ENCODE results near the gene HMGN3. TPM values are rescaled to one million over a fixed set of nuclear protein-coding genes. Genes with fewer than 3 reads are reported as not detected.

Gene HMGN3
- total RNA-seq, 2 donors from 2014 or later: 40.0 to 46.3 TPM

- no peaks in the 10 kb centered on the region for H3K36me3 ChIP-seq
- H3K27ac ChIP-seq: no peak overlapping the region
- no peak for DNase-seq (ENCODE audit: low spot score)
- peaks cover 0 to 4% of the 10 kb centered on the region in 2 donors for H3K4me1 ChIP-seq (ENCODE audit: control insufficient read depth in 1 of 2, low read depth in 2 of 2)
- ATAC-seq (ENCODE audit: insufficient number of reproducible peaks, low FRiP score, low read depth): no peak
- H3K27me3 ChIP-seq (replicated peaks; ENCODE audit: insufficient read depth): no peaks in the 10 kb centered on the region
- H3K9me3 ChIP-seq: no peaks in the 10 kb centered on the region
- TF ChIP-seq CTCF (IDR thresholded peaks at IDR 0.05): no peak
- H3K4me3 ChIP-seq: no peak overlapping the region
Observed at GRCh38 chr6:79173378-79173777, 61.1 kb downstream of the HMGN3 start.

- TF ChIP-seq CTCF (IDR thresholded peaks at IDR 0.05): no peak
- Histone ChIP-seq H3K9me3 (no peaks in the 10 kb centered on the region), H3K27ac (no peak overlapping the region), H3K4me1 (ENCODE audit: control insufficient read depth in 1 of 2, low read depth in 2 of 2) (peaks cover 4 to 8% of the 10 kb centered on the region in 2 donors), H3K36me3 (no peaks in the 10 kb centered on the region), H3K4me3 (no peak overlapping the region), H3K27me3 (replicated peaks; ENCODE audit: insufficient read depth) (no peaks in the 10 kb centered on the region)
- ATAC-seq (ENCODE audit: insufficient number of reproducible peaks, low FRiP score, low read depth) (no peak), DNase-seq (ENCODE audit: low spot score) (no peak)
Observed at GRCh38 chr6:79170959-79171358, 63.5 kb downstream of the HMGN3 start.

GRCh38 chr6:79170431-79170830, 64.1 kb downstream of the HMGN3 start:
- no peak overlapping the region for H3K4me3 ChIP-seq
- TF ChIP-seq CTCF (IDR thresholded peaks at IDR 0.05): no peak
- no peaks in the 10 kb centered on the region for H3K27me3 ChIP-seq (replicated peaks; ENCODE audit: insufficient read depth)
- H3K4me1 ChIP-seq (ENCODE audit: control insufficient read depth in 1 of 2, low read depth in 2 of 2): peaks cover 4 to 8% of the 10 kb centered on the region in 2 donors
- no peak for ATAC-seq (ENCODE audit: insufficient number of reproducible peaks, low FRiP score, low read depth)
- no peaks in the 10 kb centered on the region for H3K36me3 ChIP-seq
- no peak overlapping the region for H3K27ac ChIP-seq
- no peak for DNase-seq (ENCODE audit: low spot score)
- H3K9me3 ChIP-seq: no peaks in the 10 kb centered on the region

- no peak for ATAC-seq (ENCODE audit: insufficient number of reproducible peaks, low FRiP score, low read depth)
- H3K27me3 ChIP-seq (replicated peaks; ENCODE audit: insufficient read depth): no peaks in the 10 kb centered on the region
Observed at GRCh38 chr6:79168695-79168980, 65.8 kb downstream of the HMGN3 start.

GRCh38 chr6:79167931-79168694, 66.4 kb downstream of the HMGN3 start:
- ATAC-seq (ENCODE audit: insufficient number of reproducible peaks, low FRiP score, low read depth) (no peak), DNase-seq (ENCODE audit: low spot score) (no peak)
- H3K27ac ChIP-seq: no peak overlapping the region
- no peak overlapping the region for H3K4me3 ChIP-seq
- no peak for TF ChIP-seq CTCF (IDR thresholded peaks at IDR 0.05)
- H3K4me1 ChIP-seq (ENCODE audit: control insufficient read depth in 1 of 2, low read depth in 2 of 2): peaks cover 4 to 8% of the 10 kb centered on the region in 2 donors
- H3K36me3 ChIP-seq: no peaks in the 10 kb centered on the region
- H3K9me3 ChIP-seq: no peaks in the 10 kb centered on the region
- no peaks in the 10 kb centered on the region for H3K27me3 ChIP-seq (replicated peaks; ENCODE audit: insufficient read depth)

More at GRCh38 chr6:79168695-79168980, 65.8 kb downstream of the HMGN3 start:
- no peak for TF ChIP-seq CTCF (IDR thresholded peaks at IDR 0.05)
- no peaks in the 10 kb centered on the region for H3K36me3 ChIP-seq
- no peak for DNase-seq (ENCODE audit: low spot score)
- no peak overlapping the region for H3K4me3 ChIP-seq
- peaks cover 4 to 8% of the 10 kb centered on the region in 2 donors for H3K4me1 ChIP-seq (ENCODE audit: control insufficient read depth in 1 of 2, low read depth in 2 of 2)
- H3K9me3 ChIP-seq: no peaks in the 10 kb centered on the region
- H3K27ac ChIP-seq: no peak overlapping the region
